ENCODE results near the gene PREX1.

DNA sequence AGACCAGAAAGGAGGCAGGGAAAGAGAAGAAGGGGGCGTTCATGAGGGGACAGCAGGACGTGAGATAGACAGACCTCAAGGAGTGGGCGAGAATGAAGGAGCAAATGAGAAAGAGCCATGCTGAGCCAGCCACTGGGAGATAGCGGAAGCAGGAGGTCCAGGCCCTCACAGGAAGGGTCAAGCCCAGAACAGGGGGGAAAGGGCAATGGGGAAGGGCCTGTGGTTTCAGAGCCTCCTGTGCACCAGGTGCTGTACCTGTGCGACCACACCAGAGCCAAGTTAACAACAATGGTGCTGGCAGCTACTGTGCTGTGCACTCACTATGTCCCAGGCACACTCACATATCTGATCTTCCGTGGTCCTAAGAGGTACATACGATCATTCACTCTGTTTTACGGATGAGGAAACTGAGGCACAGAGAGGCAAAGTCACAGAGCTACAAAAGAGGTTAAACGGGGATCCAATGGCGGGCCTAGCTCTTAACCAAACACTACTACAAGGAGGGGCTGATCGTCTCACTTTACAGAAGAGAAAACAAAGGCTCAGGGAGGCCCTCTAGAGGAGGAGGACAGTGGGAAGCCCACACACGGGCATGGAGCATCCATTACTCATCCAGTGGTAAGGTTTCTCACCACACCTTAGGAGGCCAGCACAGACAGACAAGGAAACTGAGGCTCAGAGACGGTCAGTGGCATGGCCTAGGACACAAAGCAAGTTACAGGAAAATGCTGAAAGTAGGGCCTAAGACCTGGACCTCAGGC lies 129.1 kb downstream of the PREX1 start:
- TF ChIP-seq POLR2A (IDR thresholded peaks at IDR 0.05; ENCODE audit: low read length): no peak
- TF ChIP-seq GATA1 (IDR thresholded peaks at IDR 0.05; ENCODE audit: low read depth, low read length): no peak

All from erythroblast (primary cell).